PFSK-1 (cell line): ENCODE measurements around the gene PPA1.

Experiments used
- POLR2AphosphoS5 ChIP-seq: IDR thresholded peaks from 2 replicates; pipeline ENCODE4 v1.6.1; 2012; ENCODE audit warnings: low read depth, mild to moderate bottlenecking, control low read depth, low read length, moderate library complexity
- SIN3A ChIP-seq: IDR thresholded peaks from 2 replicates; pipeline ENCODE4 v1.6.1; 2012; ENCODE audit warnings: mild to moderate bottlenecking, low read length, moderate library complexity, borderline replicate concordance; ENCODE audit not compliant: insufficient read depth
- TF ChIP-seq, protein P1 (sequence below), 2 experiments: IDR thresholded peaks; 2 replicates each; pipeline versions ENCODE4 v1.6.1 to v1.8.0; 2011 to 2012; ENCODE audit warnings: low read depth in 2 of 2, low read length in 2 of 2, control low read depth in 1 of 2, inconsistent platforms in 1 of 2, mild to moderate bottlenecking in 1 of 2, moderate library complexity in 1 of 2; ENCODE audit not compliant: insufficient read depth in 1 of 2

DNA sequence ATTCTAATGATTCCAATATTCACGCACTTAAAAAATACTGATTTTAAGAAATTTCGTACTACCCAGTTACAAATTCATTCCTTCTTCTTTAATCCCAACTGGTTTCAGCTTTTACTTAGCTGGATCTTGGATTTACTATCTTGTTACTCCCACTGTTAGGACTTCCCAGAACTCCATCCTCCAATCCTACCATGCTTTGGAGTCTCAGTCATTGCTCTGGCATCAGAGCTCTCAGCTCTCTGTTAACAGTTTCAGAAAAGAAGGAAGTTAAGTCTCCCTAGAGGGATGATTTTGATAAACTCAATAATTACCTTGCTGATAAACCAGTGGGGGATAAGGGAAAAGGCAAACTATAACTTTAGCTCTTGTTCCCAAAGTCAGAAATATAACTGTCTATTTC, 9.5 kb downstream of the PPA1 start:
- no peak for TF ChIP-seq POLR2AphosphoS5
- TF ChIP-seq, protein P1, sequence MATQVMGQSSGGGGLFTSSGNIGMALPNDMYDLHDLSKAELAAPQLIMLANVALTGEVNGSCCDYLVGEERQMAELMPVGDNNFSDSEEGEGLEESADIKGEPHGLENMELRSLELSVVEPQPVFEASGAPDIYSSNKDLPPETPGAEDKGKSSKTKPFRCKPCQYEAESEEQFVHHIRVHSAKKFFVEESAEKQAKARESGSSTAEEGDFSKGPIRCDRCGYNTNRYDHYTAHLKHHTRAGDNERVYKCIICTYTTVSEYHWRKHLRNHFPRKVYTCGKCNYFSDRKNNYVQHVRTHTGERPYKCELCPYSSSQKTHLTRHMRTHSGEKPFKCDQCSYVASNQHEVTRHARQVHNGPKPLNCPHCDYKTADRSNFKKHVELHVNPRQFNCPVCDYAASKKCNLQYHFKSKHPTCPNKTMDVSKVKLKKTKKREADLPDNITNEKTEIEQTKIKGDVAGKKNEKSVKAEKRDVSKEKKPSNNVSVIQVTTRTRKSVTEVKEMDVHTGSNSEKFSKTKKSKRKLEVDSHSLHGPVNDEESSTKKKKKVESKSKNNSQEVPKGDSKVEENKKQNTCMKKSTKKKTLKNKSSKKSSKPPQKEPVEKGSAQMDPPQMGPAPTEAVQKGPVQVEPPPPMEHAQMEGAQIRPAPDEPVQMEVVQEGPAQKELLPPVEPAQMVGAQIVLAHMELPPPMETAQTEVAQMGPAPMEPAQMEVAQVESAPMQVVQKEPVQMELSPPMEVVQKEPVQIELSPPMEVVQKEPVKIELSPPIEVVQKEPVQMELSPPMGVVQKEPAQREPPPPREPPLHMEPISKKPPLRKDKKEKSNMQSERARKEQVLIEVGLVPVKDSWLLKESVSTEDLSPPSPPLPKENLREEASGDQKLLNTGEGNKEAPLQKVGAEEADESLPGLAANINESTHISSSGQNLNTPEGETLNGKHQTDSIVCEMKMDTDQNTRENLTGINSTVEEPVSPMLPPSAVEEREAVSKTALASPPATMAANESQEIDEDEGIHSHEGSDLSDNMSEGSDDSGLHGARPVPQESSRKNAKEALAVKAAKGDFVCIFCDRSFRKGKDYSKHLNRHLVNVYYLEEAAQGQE (IDR thresholded peaks at IDR 0.05; ENCODE audit: insufficient read depth in 1 of 2, low read depth in 2 of 2, low read length in 2 of 2), result no peak
- TF ChIP-seq SIN3A, result no peak
